Adipocyte (in vitro differentiated cells): ENCODE measurements around the gene KRTAP5-4.
"Not testable (repeated sequence)": the region's sequence is repeated elsewhere in the genome, so short reads cannot be mapped to it uniquely, and the experiment has no call there.

Source experiments
- DNase-seq: peaks from one replicate; pipeline ENCODE4 v3.0.0-alpha.2; 2015; ENCODE audit warnings: low read depth
- H3K27me3 ChIP-seq: replicated peaks from 2 replicates; pipeline ENCODE4 v1.7.0; 2013; ENCODE audit warnings: mild to moderate bottlenecking, low read length, moderate library complexity; ENCODE audit not compliant: control insufficient read depth, insufficient read depth
- H3K36me3 ChIP-seq: 2 replicates; pipeline ENCODE4 v1.7.0; 2013; ENCODE audit warnings: low read length, mild to moderate bottlenecking, moderate library complexity; ENCODE audit not compliant: control insufficient read depth, insufficient read depth, severe bottlenecking
- H3K4me1 ChIP-seq: 2 replicates; pipeline ENCODE4 v1.7.0; 2013; ENCODE audit warnings: mild to moderate bottlenecking, low read length, moderate library complexity; ENCODE audit not compliant: control insufficient read depth, insufficient read depth
- H3K4me3 ChIP-seq: 2 replicates; pipeline ENCODE4 v1.7.0; 2013; ENCODE audit warnings: mild to moderate bottlenecking, low read length, moderate library complexity
- H3K9ac ChIP-seq: 2 replicates; pipeline ENCODE4 v1.7.0; 2013; ENCODE audit warnings: mild to moderate bottlenecking, low read length, moderate library complexity
- H3K9me3 ChIP-seq: 2 replicates; pipeline ENCODE4 v1.7.0; 2013; ENCODE audit warnings: mild to moderate bottlenecking, low read length, moderate library complexity; ENCODE audit not compliant: control insufficient read depth

The KRTAP5-4 gene

GRCh38 chr11:1575756-1576155, 46.2 kb downstream of the KRTAP5-4 start:
- not testable (repeated sequence) for H3K4me3 ChIP-seq, DNase-seq, H3K4me1 ChIP-seq, H3K9ac ChIP-seq, H3K36me3 ChIP-seq
- Histone ChIP-seq H3K9me3 (peaks cover 13% of the 10 kb centered on the region), H3K27me3 (peaks cover 29% of the 10 kb centered on the region)

- H3K4me3 ChIP-seq, result no peak overlapping the region
- H3K9me3 ChIP-seq, result peaks cover 13% of the 10 kb centered on the region
- peaks cover 3% of the 10 kb centered on the region for H3K4me1 ChIP-seq
- no peaks in the 10 kb centered on the region for H3K36me3 ChIP-seq
- no peak for DNase-seq
- H3K27me3 ChIP-seq, result peaks cover 29% of the 10 kb centered on the region
- no peak overlapping the region for H3K9ac ChIP-seq
These were observed 47.0 kb downstream of the KRTAP5-4 start for GRCh38 chr11:1574933-1575242.

GRCh38 chr11:1574238-1574932, 47.6 kb downstream of the KRTAP5-4 start:
- H3K27me3 ChIP-seq, result peaks cover 29% of the 10 kb centered on the region
- no peak overlapping the region for H3K9ac ChIP-seq
- peak; percentile 80 for DNase-seq
- no peak overlapping the region for H3K4me3 ChIP-seq
- H3K9me3 ChIP-seq, result peaks cover 13% of the 10 kb centered on the region
- no peaks in the 10 kb centered on the region for H3K36me3 ChIP-seq
- H3K4me1 ChIP-seq, result peaks cover 3% of the 10 kb centered on the region

- no peak overlapping the region for H3K4me3 ChIP-seq
- H3K27me3 ChIP-seq, result peaks cover 29% of the 10 kb centered on the region
- H3K9ac ChIP-seq, result no peak overlapping the region
- H3K4me1 ChIP-seq, result peaks cover 3% of the 10 kb centered on the region
- no peaks in the 10 kb centered on the region for H3K36me3 ChIP-seq
- peaks cover 11% of the 10 kb centered on the region for H3K9me3 ChIP-seq
- DNase-seq, result peak; percentile 15
These were observed 48.1 kb downstream of the KRTAP5-4 start for GRCh38 chr11:1573903-1574237.

- Histone ChIP-seq H3K27me3 (peaks cover 26% of the 10 kb centered on the region), H3K4me1 (peaks cover 3% of the 10 kb centered on the region), H3K36me3 (no peaks in the 10 kb centered on the region), H3K9me3 (peaks cover 5% of the 10 kb centered on the region), H3K9ac (no peak overlapping the region), H3K4me3 (no peak overlapping the region)
- peak; percentile 24 for DNase-seq
These were observed 48.6 kb downstream of the KRTAP5-4 start for GRCh38 chr11:1573077-1573902.

- peak; percentile 96 for DNase-seq
- peaks cover 3% of the 10 kb centered on the region for H3K4me1 ChIP-seq
- no peaks in the 10 kb centered on the region for H3K36me3 ChIP-seq
- H3K9ac ChIP-seq, result no peak within 1 kb of the TSS
- no peak within 1 kb of the TSS for H3K4me3 ChIP-seq
- H3K9me3 ChIP-seq, result no peaks in the 10 kb centered on the region
- peaks cover 21% of the 10 kb centered on the region for H3K27me3 ChIP-seq
These were observed 49.5 kb downstream of the KRTAP5-4 start, which contains the start of gene DUSP8 for GRCh38 chr11:1572197-1573076. Gene DUSP8, minus strand, starts transcription at chr11:1572271. Its CDS starts 6,445 bp downstream, at chr11:1565826.

GRCh38 chr11:1571760-1572196, 50.2 kb downstream of the KRTAP5-4 start:
- Histone ChIP-seq H3K4me1 (peaks cover 3% of the 10 kb centered on the region), H3K36me3 (no peaks in the 10 kb centered on the region), H3K9me3 (no peaks in the 10 kb centered on the region), H3K4me3 (no peak overlapping the region), H3K27me3 (peaks cover 17% of the 10 kb centered on the region), H3K9ac (no peak overlapping the region)
- DNase-seq, result no peak
